Uterus (tissue), 4 donors: Measurements from ENCODE around the gene PEMT. TPM values are rescaled to one million over a fixed set of nuclear protein-coding genes. Genes with fewer than 3 reads are reported as not detected.

ENCODE experiments used
- DNase-seq, 2 donors: peaks; one replicate each; pipeline ENCODE4 v3.0.0-alpha.2; 2019 to 2020
- H3K27ac ChIP-seq, 2 donors: fragments of 200-600 bp; sonication (generic); 1 replicate in 1 of 2; 2 replicates in 1 of 2; pipeline ENCODE4 v1.5.1; 2016 to 2018
- H3K27me3 ChIP-seq, 2 donors: fragments of 200-600 bp; sonication (generic); one replicate each; pipeline ENCODE4 v1.5.1; 2018 to 2019; ENCODE audit warnings: control low read depth in 1 of 2
- H3K36me3 ChIP-seq, 2 donors: fragments of 200-600 bp; sonication (generic); one replicate each; pipeline ENCODE4 v1.5.1; 2019; ENCODE audit warnings: control low read depth in 1 of 2
- H3K4me1 ChIP-seq, 2 donors: fragments of 200-600 bp; sonication (generic); one replicate each; pipeline ENCODE4 v1.5.1; 2018 to 2019; ENCODE audit warnings: control low read depth in 1 of 2
- H3K4me3 ChIP-seq, 2 donors: fragments of 200-600 bp; sonication (generic); 1 replicate in 1 of 2; 2 replicates in 1 of 2; pipeline ENCODE4 v1.5.1; 2018 to 2019; ENCODE audit warnings: mild to moderate bottlenecking in 1 of 2
- H3K9me3 ChIP-seq, 2 donors: fragments of 200-600 bp; sonication (generic); one replicate each; pipeline ENCODE4 v1.5.1; 2019; ENCODE audit warnings: control low read depth in 1 of 2
- POLR2A ChIP-seq, 2 donors: fragments of 450-650 bp; IDR thresholded peaks; one replicate each; pipeline ENCODE4 v1.6.1; 2016; ENCODE audit warnings: antibody characterized with exemption in 2 of 2, mild to moderate bottlenecking in 1 of 2, moderate library complexity in 1 of 2
- intact Hi-C: fragments of 100-400 bp; cut with DNase I; formaldehyde crosslinking; loops from one replicate; pipeline ENCODE4 v1.15.1; 2023; ENCODE audit warnings: low total_unique reads
- total RNA-seq, 4 donors: library from RNA; depleted of rRNA in 3 of 4; stranded (reverse); fragments of >200 nt in 3 of 4; gene quantifications; one replicate each; pipeline versions ENCODE4 v1.1.0 to v1.2.4, GENCODE V29; 2014 to 2023
- TF ChIP-seq, protein P1 (sequence below), 4 experiments: fragments of 200-600 bp in 2 of 4; fragments of 450-650 bp in 2 of 4; sonication (generic) in 2 of 4; IDR thresholded peaks; one replicate each; pipeline ENCODE4 v1.5.1; 2016 to 2019; ENCODE audit warnings: antibody characterized with exemption in 4 of 4, mild to moderate bottlenecking in 2 of 4, moderate library complexity in 1 of 4
- donor health status: DM: yes; HTN: yes; CAD: no.

Gene PEMT
- total RNA-seq, 4 donors from 2014 or later, result 26.3 to 61.7 (median 32.2) TPM

- Histone ChIP-seq H3K36me3 (no peaks in the 10 kb centered on the region), H3K9me3 (no peaks in the 10 kb centered on the region), H3K27me3 (no peaks in the 10 kb centered on the region), H3K4me1 (peaks cover 0 to 11% of the 10 kb centered on the region in 2 donors), H3K4me3 (no peak overlapping the region), H3K27ac (no peak overlapping the region)
- intact Hi-C loops, result loop anchor here (10.0 kb wide), 1 partner anchor 95 kb away; the partner anchor contains the start of gene PEMT
- DNase-seq, result no peak
- TF ChIP-seq, protein P1, sequence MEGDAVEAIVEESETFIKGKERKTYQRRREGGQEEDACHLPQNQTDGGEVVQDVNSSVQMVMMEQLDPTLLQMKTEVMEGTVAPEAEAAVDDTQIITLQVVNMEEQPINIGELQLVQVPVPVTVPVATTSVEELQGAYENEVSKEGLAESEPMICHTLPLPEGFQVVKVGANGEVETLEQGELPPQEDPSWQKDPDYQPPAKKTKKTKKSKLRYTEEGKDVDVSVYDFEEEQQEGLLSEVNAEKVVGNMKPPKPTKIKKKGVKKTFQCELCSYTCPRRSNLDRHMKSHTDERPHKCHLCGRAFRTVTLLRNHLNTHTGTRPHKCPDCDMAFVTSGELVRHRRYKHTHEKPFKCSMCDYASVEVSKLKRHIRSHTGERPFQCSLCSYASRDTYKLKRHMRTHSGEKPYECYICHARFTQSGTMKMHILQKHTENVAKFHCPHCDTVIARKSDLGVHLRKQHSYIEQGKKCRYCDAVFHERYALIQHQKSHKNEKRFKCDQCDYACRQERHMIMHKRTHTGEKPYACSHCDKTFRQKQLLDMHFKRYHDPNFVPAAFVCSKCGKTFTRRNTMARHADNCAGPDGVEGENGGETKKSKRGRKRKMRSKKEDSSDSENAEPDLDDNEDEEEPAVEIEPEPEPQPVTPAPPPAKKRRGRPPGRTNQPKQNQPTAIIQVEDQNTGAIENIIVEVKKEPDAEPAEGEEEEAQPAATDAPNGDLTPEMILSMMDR (IDR thresholded peaks at IDR 0.05), result no peak
- TF ChIP-seq POLR2A (IDR thresholded peaks at IDR 0.05), result no peak
These were observed 91.9 kb downstream of the PEMT start for GRCh38 chr17:17499402-17500145.

DNA sequence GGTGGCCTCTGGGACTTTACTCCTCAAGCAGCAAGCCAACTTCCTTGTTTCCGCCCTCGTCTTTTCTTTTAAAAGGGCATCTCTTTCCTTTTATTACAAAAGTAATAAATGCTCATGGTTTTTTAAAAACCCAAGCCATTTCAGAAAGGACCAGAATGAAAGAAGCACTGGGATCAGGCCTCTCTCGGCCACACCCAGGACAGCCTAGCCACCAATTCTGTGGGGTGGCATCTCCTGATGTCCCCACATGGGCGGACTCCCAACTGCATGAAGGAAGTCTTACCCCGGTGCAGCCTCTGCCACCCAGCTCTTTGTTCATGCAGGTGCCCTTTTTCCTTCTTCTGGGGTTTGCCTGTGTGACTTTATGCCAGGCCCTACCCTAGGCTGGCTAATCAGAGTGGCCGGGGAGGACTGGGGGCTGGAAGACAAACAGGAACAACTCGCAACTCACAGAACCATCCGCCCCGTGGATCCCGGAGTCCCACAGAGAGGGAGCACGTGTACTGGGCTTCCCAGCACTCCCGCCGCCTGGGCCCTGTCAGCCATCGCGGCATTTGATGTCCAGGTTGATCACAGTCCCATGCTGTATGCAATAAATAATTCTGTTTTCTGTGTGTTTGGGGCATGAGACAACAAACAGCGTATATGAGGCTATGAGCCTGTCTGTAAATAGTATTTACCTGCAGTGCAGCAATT is 92.8 kb downstream of the PEMT start:
- Histone ChIP-seq H3K4me3 (no peak overlapping the region), H3K27ac (no peak overlapping the region), H3K9me3 (no peaks in the 10 kb centered on the region), H3K27me3 (no peaks in the 10 kb centered on the region), H3K4me1 (peaks cover 0 to 11% of the 10 kb centered on the region in 2 donors), H3K36me3 (no peaks in the 10 kb centered on the region)
- intact Hi-C loops, result loop anchor here (10.0 kb wide), 1 partner anchor 96 kb away; the partner anchor contains the start of gene PEMT
- no peak for DNase-seq
- TF ChIP-seq, protein P1 (IDR thresholded peaks at IDR 0.05), result no peak
- no peak for TF ChIP-seq POLR2A (IDR thresholded peaks at IDR 0.05)

- DNase-seq, result no peak
- H3K27me3 ChIP-seq, result no peaks in the 10 kb centered on the region
- H3K36me3 ChIP-seq, result no peaks in the 10 kb centered on the region
- intact Hi-C loops, result loop anchor here (10.0 kb wide), 1 partner anchor 97 kb away; the partner anchor contains the start of gene PEMT
- H3K4me1 ChIP-seq, result peaks cover 0 to 11% of the 10 kb centered on the region in 2 donors
- no peaks in the 10 kb centered on the region for H3K9me3 ChIP-seq
- no peak for TF ChIP-seq POLR2A (IDR thresholded peaks at IDR 0.05)
- TF ChIP-seq, protein P1 (IDR thresholded peaks at IDR 0.05), result no peak
- no peak overlapping the region for H3K27ac ChIP-seq
- H3K4me3 ChIP-seq, result no peak overlapping the region
These were observed 93.5 kb downstream of the PEMT start for GRCh38 chr17:17497845-17498520.

DNA sequence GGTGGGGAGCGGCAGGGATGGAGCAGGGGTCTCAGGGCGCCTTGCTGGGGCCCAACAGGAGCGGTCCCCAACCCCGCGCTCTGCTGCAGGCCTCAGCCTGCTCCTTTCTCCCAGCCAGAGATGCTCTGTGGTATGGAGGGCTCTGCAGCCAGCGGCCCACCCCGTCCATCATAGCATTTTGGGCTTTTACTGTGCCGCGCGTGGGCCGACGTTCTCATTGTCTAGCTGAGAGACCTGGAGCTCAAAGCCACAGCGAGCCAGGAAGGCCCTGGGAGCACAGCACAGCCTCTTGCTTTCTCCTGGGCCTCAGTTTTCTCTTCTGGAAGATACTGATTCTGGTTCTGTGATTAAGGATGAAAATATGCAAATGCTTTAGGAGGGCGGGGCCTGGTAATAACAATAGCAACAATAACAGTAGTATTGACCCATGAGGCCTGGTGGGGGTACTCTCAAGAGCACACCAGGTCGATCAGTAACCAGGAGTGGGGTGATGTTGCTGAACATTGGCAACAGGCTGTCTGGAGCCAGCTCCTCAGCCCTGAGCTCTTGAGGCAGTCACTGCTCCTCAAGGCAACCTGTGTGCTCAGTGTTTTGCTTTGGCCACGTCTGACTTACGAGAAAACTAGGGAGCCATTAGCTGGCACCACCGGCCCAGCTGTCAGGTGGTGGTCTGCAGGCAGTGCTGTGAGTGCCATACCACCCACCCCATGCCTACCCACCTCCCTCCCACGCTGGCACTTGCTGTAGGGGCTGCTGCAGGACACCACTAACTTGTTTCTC is 94.3 kb downstream of the PEMT start:
- intact Hi-C loops, result loop anchor here (10.0 kb wide), 1 partner anchor 98 kb away; the partner anchor contains the start of gene PEMT
- Histone ChIP-seq H3K4me3 (peak overlapping the region in 1 of 2 donors; percentile 56), H3K27ac (peak overlapping the region; percentile 77 to 86), H3K4me1 (peaks cover 0 to 11% of the 10 kb centered on the region in 2 donors), H3K9me3 (no peaks in the 10 kb centered on the region), H3K36me3 (no peaks in the 10 kb centered on the region), H3K27me3 (no peaks in the 10 kb centered on the region)
- TF ChIP-seq, protein P1 (IDR thresholded peaks at IDR 0.05), result no peak
- TF ChIP-seq POLR2A (IDR thresholded peaks at IDR 0.05), result peak in 1 of 2 donors; percentile 15
- no peak for DNase-seq
